ENCODE measurements around the gene VOPP1. TPM values are rescaled to one million over a fixed set of nuclear protein-coding genes. Genes with fewer than 3 reads are reported as not detected.

The VOPP1 gene
- total and polyA plus RNA-seq, 9 of the 15 experiments (the other 6 are each of a cell fraction or from before 2014, with no cell fraction given), result 8.2 to 45.8 (median 31.2) TPM

Other genes with a start within 250 kb of the VOPP1 start
- gene LANCL2, start 207.2 kb downstream of the VOPP1 start, total RNA-seq (2014; rRNA removed), result 16.0 and 18.5 TPM in 2 replicates
- 12.5 and 13.0 TPM in 2 replicates for gene LANCL2, start 207.2 kb downstream of the VOPP1 start, total RNA-seq (2014; rRNA removed; fragmentation: Illumina TruSeq; extraction: Trizol)
- gene LANCL2, start 207.2 kb downstream of the VOPP1 start, total RNA-seq (2015; rRNA removed; fragmentation: Illumina TruSeq; extraction: Trizol), result 13.6 and 13.8 TPM in 2 replicates
- gene LANCL2, start 207.2 kb downstream of the VOPP1 start, total RNA-seq (2021), result 13.9 and 16.1 TPM in 2 replicates
- gene LANCL2, start 207.2 kb downstream of the VOPP1 start, polyA plus RNA-seq (2011; rRNA removed), result 12.2 and 13.5 TPM in 2 replicates
- gene LANCL2, start 207.2 kb downstream of the VOPP1 start, polyA plus RNA-seq (2014; fragmentation: Illumina TruSeq; extraction: Trizol), result 10.4 and 13.3 TPM in 2 replicates
- 1 to 10 TPM; 5.3 to 6.1 TPM for gene LANCL2, start 207.2 kb downstream of the VOPP1 start, polyA plus RNA-seq (2014; fragmentation: Nextera tagmentation; extraction: Ambion mirVana)
- gene LANCL2, start 207.2 kb downstream of the VOPP1 start, polyA plus RNA-seq (2014; rRNA removed), result 11.2 and 15.2 TPM in 2 replicates